SK-N-SH treated with all-trans-retinoic acid at 6 μM for 48 hours (cell line): ENCODE measurements around the gene C11orf65.

Experiments
- CREB5 ChIP-seq: fragments of 250-450 bp; sonication (Bioruptor Pico); IDR thresholded peaks from 2 replicates; pipeline ENCODE4 v1.5.1; 2020; ENCODE audit warnings: low read depth, mild to moderate bottlenecking, moderate library complexity
- ISL1 ChIP-seq: fragments of 250-450 bp; sonication (Bioruptor Pico); IDR thresholded peaks from 2 replicates; pipeline ENCODE4 v2.1.2; 2022; ENCODE audit warnings: mild to moderate bottlenecking, moderate library complexity
- SNAI2 ChIP-seq: fragments of 250-450 bp; sonication (Bioruptor Pico); IDR thresholded peaks from 2 replicates; pipeline ENCODE4 v1.5.0; 2020; ENCODE audit warnings: mild to moderate bottlenecking, moderate library complexity
- ZFP3 ChIP-seq: fragments of 250-450 bp; sonication (Bioruptor Pico); IDR thresholded peaks from 2 replicates; pipeline ENCODE4 v1.5.0; 2020; ENCODE audit warnings: mild to moderate bottlenecking, moderate library complexity
- TF ChIP-seq, protein P1 (sequence below): fragments of 250-450 bp; sonication (Bioruptor Pico); IDR thresholded peaks from 2 replicates; pipeline ENCODE4 v1.8.0; 2020; ENCODE audit warnings: mild to moderate bottlenecking, moderate library complexity, borderline replicate concordance

- TF ChIP-seq CREB5 (CRISPR knock-in tag) (no peak), ISL1 (CRISPR knock-in tag) (no peak), SNAI2 (CRISPR knock-in tag) (no peak), ZFP3 (CRISPR knock-in tag) (no peak)
- TF ChIP-seq, protein P1, sequence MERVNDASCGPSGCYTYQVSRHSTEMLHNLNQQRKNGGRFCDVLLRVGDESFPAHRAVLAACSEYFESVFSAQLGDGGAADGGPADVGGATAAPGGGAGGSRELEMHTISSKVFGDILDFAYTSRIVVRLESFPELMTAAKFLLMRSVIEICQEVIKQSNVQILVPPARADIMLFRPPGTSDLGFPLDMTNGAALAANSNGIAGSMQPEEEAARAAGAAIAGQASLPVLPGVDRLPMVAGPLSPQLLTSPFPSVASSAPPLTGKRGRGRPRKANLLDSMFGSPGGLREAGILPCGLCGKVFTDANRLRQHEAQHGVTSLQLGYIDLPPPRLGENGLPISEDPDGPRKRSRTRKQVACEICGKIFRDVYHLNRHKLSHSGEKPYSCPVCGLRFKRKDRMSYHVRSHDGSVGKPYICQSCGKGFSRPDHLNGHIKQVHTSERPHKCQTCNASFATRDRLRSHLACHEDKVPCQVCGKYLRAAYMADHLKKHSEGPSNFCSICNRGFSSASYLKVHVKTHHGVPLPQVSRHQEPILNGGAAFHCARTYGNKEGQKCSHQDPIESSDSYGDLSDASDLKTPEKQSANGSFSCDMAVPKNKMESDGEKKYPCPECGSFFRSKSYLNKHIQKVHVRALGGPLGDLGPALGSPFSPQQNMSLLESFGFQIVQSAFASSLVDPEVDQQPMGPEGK (CRISPR knock-in tag): no peak
Observed at GRCh38 chr11:108345767-108346166, 121.6 kb downstream of the C11orf65 start.
